ENCODE measurements around the gene PIAS1.
"Not testable (repeated sequence)": the region's sequence is repeated elsewhere in the genome, so short reads cannot be mapped to it uniquely, and the experiment has no call there.

PIAS1 gene

GRCh38 chr15:68053701-68054627 lies at the start of gene PIAS1:
PIAS1 (plus strand) TSS chr15:68054315; CDS start chr15:68054327, 12 bp downstream.
- DNase-seq, result peak; percentile 94

GRCh38 chr15:68007642-68008041 lies 46.5 kb upstream of the PIAS1 start:
- not testable (repeated sequence) for DNase-seq

- DNase-seq, result no peak
Observed at GRCh38 chr15:68010361-68011153, 43.6 kb upstream of the PIAS1 start.

- no peak for DNase-seq
Observed at GRCh38 chr15:68012911-68013310, 41.2 kb upstream of the PIAS1 start.

- DNase-seq, result no peak
Observed at GRCh38 chr15:68014219-68014618, 39.9 kb upstream of the PIAS1 start.

GRCh38 chr15:68015244-68015643 lies 38.9 kb upstream of the PIAS1 start:
- DNase-seq, result no peak

- DNase-seq, result no peak
Observed at GRCh38 chr15:68017201-68017600, 36.9 kb upstream of the PIAS1 start.

GRCh38 chr15:68018797-68019444 lies 35.2 kb upstream of the PIAS1 start:
- DNase-seq, result no peak

- DNase-seq, result no peak
Observed at GRCh38 chr15:68019814-68020525, 34.1 kb upstream of the PIAS1 start.

GRCh38 chr15:68020685-68021084 lies 33.4 kb upstream of the PIAS1 start:
- no peak for DNase-seq

- DNase-seq, result no peak
Observed at GRCh38 chr15:68022061-68022460, 32.1 kb upstream of the PIAS1 start.

- no peak for DNase-seq
Observed at GRCh38 chr15:68023307-68024101, 30.6 kb upstream of the PIAS1 start.

GRCh38 chr15:68025835-68026424 lies 28.2 kb upstream of the PIAS1 start:
- DNase-seq, result no peak

- DNase-seq, result no peak
Observed at GRCh38 chr15:68027388-68027787, 26.7 kb upstream of the PIAS1 start.

- DNase-seq, result no peak
Observed at GRCh38 chr15:68028137-68028887, 25.8 kb upstream of the PIAS1 start.

GRCh38 chr15:68028888-68029207 lies 25.3 kb upstream of the PIAS1 start:
- DNase-seq, result no peak

- DNase-seq, result no peak
Observed at GRCh38 chr15:68029959-68030358, 24.2 kb upstream of the PIAS1 start.

- no peak for DNase-seq
Observed at GRCh38 chr15:68031404-68031803, 22.7 kb upstream of the PIAS1 start.

GRCh38 chr15:68032672-68033071 lies 21.4 kb upstream of the PIAS1 start:
- no peak for DNase-seq

GRCh38 chr15:68034081-68034480 lies 20.0 kb upstream of the PIAS1 start:
- no peak for DNase-seq

Data from stimulated activated CD4-positive, alpha-beta T cell treated with anti-CD3 and anti-CD28 coated beads, Interleukin-4, amount 100 ng/mL, for 1 hour (primary cell).